Measurements from ENCODE around the gene SEC16A.

GRCh38 chr9:136429075-136429628 lies 53.7 kb downstream of the SEC16A start:
- TF ChIP-seq EZH2 (IDR thresholded peaks at IDR 0.05) (no peak), POLR2AphosphoS5 (IDR thresholded peaks at IDR 0.05; ENCODE audit: borderline replicate concordance, low read depth, low read length) (no peak; the same call in 1 of the 2 replicates), FOXP2 (optimal IDR thresholded peaks at IDR 0.05; ENCODE audit: control extremely low read depth, extremely low read length, insufficient read depth) (no peak)

Measured in SK-N-MC (cell line).